ENCODE results near the gene LTBP2.

The LTBP2 gene

DNA sequence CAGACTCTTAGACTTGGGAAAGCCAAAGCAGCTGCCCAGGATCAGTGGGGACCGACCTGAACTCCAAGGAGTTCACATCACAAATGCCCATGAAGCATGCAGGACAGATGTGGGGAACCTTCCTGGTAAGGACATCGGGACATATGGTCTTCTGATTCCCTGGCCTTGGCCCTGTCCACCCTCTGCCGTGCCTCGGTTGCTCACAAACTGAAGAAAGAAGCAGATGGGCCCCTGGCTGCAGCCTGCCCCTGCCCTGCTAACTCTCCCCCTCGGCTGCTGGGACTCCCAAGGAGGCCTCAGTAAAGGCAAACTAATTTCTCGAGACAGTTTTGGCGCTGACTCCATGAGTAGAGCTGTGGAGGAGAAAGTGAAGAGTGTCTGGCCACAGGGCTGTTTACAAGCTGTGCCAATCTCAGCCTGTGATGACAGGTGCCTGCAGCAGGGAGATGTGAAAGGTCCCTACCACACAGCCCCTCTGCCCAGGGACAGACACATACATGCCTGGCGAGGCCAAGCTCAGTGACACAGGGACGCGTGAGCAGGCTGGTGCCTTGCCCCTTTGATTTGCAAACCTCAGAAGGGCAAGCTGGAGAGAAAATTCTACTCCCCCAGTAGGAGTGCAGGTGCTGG, 69.9 kb downstream of the LTBP2 start:
- DNase-seq = no peak
- Histone ChIP-seq H3K9me3 (replicated peaks; ENCODE audit: insufficient read depth, low read length) (no peaks in the 10 kb centered on the region), H3K36me3 (replicated peaks; ENCODE audit: insufficient read depth, low read length) (no peaks in the 10 kb centered on the region), H3K9ac (ENCODE audit: low read length) (no peak overlapping the region), H4K20me1 (ENCODE audit: insufficient read depth, low read length) (no peaks in the 10 kb centered on the region), H3K9me2 (replicated peaks; ENCODE audit: insufficient read depth, low read length) (no peaks in the 10 kb centered on the region), H3K79me2 (ENCODE audit: low read length) (no peaks in the 10 kb centered on the region), H3K27ac (ENCODE audit: low read length) (no peak overlapping the region), H3K27me3 (replicated peaks; ENCODE audit: insufficient read depth, low read length) (0 out of 2 replicates have a peak, but pooled peaks cover 4% of the 10 kb centered on the region), H2AFZ (ENCODE audit: low read length) (no peak overlapping the region), H3K4me1 (ENCODE audit: low read length) (no peaks in the 10 kb centered on the region), H3K4me3 (ENCODE audit: low read length) (no peak overlapping the region), H3F3A (ENCODE audit: insufficient read depth, low read length) (no peaks in the 10 kb centered on the region), H3K4me2 (ENCODE audit: low read depth, low read length) (no peak overlapping the region)
- no peak for TF ChIP-seq EZH2 (optimal IDR thresholded peaks at IDR 0.05; ENCODE audit: low read depth, low read length)
- TF ChIP-seq, protein P1, sequence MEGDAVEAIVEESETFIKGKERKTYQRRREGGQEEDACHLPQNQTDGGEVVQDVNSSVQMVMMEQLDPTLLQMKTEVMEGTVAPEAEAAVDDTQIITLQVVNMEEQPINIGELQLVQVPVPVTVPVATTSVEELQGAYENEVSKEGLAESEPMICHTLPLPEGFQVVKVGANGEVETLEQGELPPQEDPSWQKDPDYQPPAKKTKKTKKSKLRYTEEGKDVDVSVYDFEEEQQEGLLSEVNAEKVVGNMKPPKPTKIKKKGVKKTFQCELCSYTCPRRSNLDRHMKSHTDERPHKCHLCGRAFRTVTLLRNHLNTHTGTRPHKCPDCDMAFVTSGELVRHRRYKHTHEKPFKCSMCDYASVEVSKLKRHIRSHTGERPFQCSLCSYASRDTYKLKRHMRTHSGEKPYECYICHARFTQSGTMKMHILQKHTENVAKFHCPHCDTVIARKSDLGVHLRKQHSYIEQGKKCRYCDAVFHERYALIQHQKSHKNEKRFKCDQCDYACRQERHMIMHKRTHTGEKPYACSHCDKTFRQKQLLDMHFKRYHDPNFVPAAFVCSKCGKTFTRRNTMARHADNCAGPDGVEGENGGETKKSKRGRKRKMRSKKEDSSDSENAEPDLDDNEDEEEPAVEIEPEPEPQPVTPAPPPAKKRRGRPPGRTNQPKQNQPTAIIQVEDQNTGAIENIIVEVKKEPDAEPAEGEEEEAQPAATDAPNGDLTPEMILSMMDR (IDR thresholded peaks at IDR 0.05; ENCODE audit: low read length) = no peak
- TF ChIP-seq EZH2phosphoT487 (IDR thresholded peaks at IDR 0.05; ENCODE audit: low read length) = no peak

DNA sequence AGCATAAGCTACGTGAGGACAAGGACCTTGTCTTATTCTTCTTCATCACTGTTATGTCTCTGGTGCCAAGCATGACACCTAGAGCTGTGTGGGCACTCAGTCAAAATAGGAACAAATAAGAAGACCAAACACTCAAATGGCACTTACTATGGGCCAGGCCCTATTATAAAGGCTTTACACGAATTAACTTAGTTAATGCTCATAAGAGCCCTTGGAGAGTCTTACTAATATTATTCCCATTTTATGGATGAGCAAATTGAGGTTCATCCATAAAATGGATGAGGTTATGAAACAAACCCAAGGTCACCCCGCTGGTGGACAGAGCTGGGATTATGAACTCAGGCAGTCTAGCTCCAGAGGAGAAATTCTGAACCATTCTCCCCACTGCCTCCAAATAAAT, 70.8 kb downstream of the LTBP2 start:
- Histone ChIP-seq H4K20me1 (ENCODE audit: insufficient read depth, low read length) (no peaks in the 10 kb centered on the region), H3K27ac (ENCODE audit: low read length) (no peak overlapping the region), H3F3A (ENCODE audit: insufficient read depth, low read length) (no peaks in the 10 kb centered on the region), H3K27me3 (replicated peaks; ENCODE audit: insufficient read depth, low read length) (0 out of 2 replicates have a peak, but pooled peaks cover 4% of the 10 kb centered on the region), H3K4me3 (ENCODE audit: low read length) (no peak overlapping the region), H3K4me2 (ENCODE audit: low read depth, low read length) (no peak overlapping the region), H3K9me3 (replicated peaks; ENCODE audit: insufficient read depth, low read length) (no peaks in the 10 kb centered on the region), H3K36me3 (replicated peaks; ENCODE audit: insufficient read depth, low read length) (no peaks in the 10 kb centered on the region), H2AFZ (ENCODE audit: low read length) (no peak overlapping the region), H3K9me2 (replicated peaks; ENCODE audit: insufficient read depth, low read length) (no peaks in the 10 kb centered on the region), H3K4me1 (ENCODE audit: low read length) (no peaks in the 10 kb centered on the region), H3K9ac (ENCODE audit: low read length) (no peak overlapping the region), H3K79me2 (ENCODE audit: low read length) (no peaks in the 10 kb centered on the region)
- TF ChIP-seq EZH2 (optimal IDR thresholded peaks at IDR 0.05; ENCODE audit: low read depth, low read length) (no peak), EZH2phosphoT487 (IDR thresholded peaks at IDR 0.05; ENCODE audit: low read length) (no peak)
- TF ChIP-seq, protein P1 (IDR thresholded peaks at IDR 0.05; ENCODE audit: low read length) = no peak
- no peak for DNase-seq

DNA sequence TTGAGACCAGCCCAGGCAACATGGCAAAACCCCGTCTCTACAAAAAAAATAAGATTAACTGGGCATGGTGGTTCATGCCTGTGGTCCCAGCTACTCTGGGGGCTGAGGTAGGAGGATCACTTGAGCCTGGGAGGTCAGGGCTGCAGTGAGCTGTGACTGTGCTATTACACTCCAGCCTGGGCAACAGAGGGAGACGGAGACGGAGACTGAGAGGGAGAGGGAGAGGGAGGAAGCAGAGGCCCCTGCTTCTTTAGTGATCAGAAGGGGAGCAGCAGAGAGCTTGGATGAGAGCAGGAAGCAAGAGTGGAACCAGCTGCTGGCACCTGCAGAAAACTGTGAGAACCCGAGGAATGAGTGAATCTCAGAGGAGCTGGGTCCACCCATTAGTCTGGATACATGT, 72.5 kb downstream of the LTBP2 start:
- H4K20me1 ChIP-seq (ENCODE audit: insufficient read depth, low read length) = no peaks in the 10 kb centered on the region
- no peaks in the 10 kb centered on the region for H3F3A ChIP-seq (ENCODE audit: insufficient read depth, low read length)
- no peak overlapping the region for H3K9ac ChIP-seq (ENCODE audit: low read length)
- H3K9me3 ChIP-seq (replicated peaks; ENCODE audit: insufficient read depth, low read length) = no peaks in the 10 kb centered on the region
- H3K27me3 ChIP-seq (replicated peaks; ENCODE audit: insufficient read depth, low read length) = 0 out of 2 replicates have a peak, but pooled peaks cover 3% of the 10 kb centered on the region
- H3K4me2 ChIP-seq (ENCODE audit: low read depth, low read length) = no peak overlapping the region
- H2AFZ ChIP-seq (ENCODE audit: low read length) = no peak overlapping the region
- no peaks in the 10 kb centered on the region for H3K4me1 ChIP-seq (ENCODE audit: low read length)
- no peaks in the 10 kb centered on the region for H3K79me2 ChIP-seq (ENCODE audit: low read length)
- H3K36me3 ChIP-seq (replicated peaks; ENCODE audit: insufficient read depth, low read length) = no peaks in the 10 kb centered on the region
- H3K4me3 ChIP-seq (ENCODE audit: low read length) = no peak overlapping the region
- DNase-seq = no peak
- no peaks in the 10 kb centered on the region for H3K9me2 ChIP-seq (replicated peaks; ENCODE audit: insufficient read depth, low read length)
- no peak for TF ChIP-seq EZH2phosphoT487 (IDR thresholded peaks at IDR 0.05; ENCODE audit: low read length)
- no peak overlapping the region for H3K27ac ChIP-seq (ENCODE audit: low read length)

Data from MM.1S (cell line).